SKM-1 treated with dmso at 0.1 percent for 144 hours (cell line): ENCODE measurements around the gene TMEM41A.
"Not testable (repeated sequence)": the region's sequence is repeated elsewhere in the genome, so short reads cannot be mapped to it uniquely, and the experiment has no call there.

Source experiments
- DNase-seq: peaks from one replicate; lab custom pipeline; 2025; ENCODE audit not compliant: unreplicated experiment; lab: John Stamatoyannopoulos, UW

TMEM41A gene

GRCh38 chr3:185489462-185489861 lies 9.4 kb downstream of the TMEM41A start:
- DNase-seq, result no peak

GRCh38 chr3:185488465-185488864 lies 10.4 kb downstream of the TMEM41A start:
- no peak for DNase-seq

GRCh38 chr3:185486394-185486793 lies 12.4 kb downstream of the TMEM41A start:
- no peak for DNase-seq

- no peak for DNase-seq
These were observed 14.5 kb downstream of the TMEM41A start for GRCh38 chr3:185484296-185484695.

DNA sequence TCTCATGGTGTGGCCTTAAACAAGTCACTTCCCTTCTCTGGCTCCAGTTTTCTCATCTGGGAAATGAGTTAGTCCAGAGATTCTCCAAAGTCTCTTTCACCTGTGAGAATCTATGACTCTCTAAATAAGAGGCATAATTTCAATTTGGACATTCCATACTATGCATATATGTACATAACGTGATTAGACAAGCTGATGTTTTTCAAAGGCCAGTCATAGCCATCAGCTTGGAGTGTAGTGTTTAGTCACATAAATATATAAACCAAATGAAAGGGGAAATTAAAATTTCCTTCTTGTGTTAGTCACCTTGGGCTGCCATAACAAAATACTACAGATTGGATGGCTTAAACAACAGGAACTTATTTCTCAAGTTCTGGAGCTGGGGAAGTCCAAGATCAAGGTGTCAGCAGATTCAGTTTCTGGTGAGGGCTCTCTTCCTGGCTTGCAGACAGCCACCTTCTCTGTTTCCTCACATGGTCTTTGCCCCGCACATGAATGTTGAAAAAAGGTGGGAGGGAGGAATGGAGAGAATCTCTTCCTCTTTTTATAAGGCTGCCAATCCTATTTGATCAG lies 19.4 kb downstream of the TMEM41A start:
- DNase-seq, result no peak

DNA sequence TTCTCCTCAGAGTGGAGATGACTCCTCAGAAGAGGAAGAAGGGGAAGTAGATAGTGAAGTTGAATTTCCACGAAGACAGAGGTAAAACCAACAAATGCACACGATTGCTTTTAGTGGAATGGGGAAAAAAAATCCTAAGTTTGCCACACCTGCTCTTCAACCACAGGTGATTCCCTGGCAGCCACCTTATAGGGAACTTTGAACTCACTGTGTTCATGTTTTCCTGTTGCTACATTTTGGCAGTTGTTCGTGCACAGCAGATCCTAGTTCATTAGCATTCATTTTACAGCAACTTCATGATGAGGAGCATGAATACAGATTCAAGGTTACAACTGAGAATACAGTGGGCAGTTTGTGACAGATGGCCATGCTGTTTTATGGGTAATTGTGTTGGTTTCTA lies 21.5 kb downstream of the TMEM41A start:
- DNase-seq, result no peak

DNA sequence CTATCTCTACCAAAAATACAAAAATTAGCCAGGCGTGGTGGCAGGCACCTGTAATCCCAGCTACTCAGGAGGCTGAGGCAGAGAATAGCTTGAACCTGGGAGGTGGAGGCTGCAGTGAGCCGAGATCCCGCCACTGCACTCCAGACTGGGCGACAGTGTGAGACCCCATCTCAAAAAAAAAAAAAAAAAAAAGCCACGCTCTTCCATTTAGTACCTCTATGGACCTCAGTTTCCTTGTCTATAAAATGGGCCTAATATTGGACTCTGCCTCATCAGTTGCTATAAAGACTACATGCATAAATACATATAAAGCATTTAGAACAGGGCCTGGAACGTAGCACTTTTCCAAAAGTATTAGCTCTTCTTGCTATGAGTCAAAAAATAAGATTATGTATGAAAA lies 23.9 kb downstream of the TMEM41A start:
- not testable (repeated sequence) for DNase-seq

DNA sequence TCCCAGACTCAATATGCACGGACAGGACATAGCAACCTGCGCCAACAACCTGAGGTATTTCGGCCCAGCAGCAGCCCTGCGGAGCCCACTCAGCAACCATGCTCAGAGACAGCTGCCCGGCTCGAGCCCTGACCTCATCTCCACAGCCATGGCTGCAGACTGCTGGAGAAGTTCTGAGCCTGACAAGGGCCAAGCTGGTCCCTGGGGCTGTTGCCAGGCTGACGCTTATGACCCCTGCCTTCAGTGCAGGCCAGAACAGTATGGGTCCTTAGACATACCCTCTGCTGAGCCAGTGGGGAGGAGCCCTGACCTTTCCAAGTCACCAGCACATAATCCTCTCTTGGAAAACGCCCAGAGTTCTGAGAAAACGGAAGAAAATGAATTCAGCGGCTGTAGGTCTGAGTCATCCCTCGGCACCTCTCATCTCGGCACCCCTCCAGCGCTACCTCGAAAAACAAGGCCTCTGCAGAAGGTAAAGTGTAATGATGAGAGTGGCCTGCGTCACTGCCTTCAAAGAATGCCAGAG lies 25.5 kb downstream of the TMEM41A start:
- no peak for DNase-seq

DNA sequence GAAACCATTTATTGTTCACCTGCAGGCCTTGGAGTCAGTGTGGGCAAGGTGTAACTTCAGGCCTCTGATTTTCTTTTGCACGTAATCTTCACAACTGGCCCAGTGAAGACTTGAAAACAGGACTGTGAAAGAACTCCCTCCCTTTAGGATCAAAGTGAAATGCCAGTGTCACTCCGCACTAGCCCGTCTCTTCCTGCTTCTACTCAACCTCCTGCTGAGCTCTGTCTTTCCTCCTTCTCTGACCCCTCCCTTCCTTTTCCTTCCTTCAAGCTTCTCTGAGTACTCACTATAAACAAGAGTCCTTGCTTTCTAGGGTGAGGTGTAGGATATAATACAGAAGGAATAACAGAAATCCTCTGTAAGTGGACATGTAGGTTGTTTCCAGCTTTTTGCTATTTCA lies 28.5 kb downstream of the TMEM41A start:
- DNase-seq, result no peak

GRCh38 chr3:185469542-185469941 lies 29.3 kb downstream of the TMEM41A start:
- DNase-seq, result no peak

GRCh38 chr3:185466123-185466522 lies 32.7 kb downstream of the TMEM41A start:
- not testable (repeated sequence) for DNase-seq

GRCh38 chr3:185465471-185465870 lies 33.4 kb downstream of the TMEM41A start:
- no peak for DNase-seq

DNA sequence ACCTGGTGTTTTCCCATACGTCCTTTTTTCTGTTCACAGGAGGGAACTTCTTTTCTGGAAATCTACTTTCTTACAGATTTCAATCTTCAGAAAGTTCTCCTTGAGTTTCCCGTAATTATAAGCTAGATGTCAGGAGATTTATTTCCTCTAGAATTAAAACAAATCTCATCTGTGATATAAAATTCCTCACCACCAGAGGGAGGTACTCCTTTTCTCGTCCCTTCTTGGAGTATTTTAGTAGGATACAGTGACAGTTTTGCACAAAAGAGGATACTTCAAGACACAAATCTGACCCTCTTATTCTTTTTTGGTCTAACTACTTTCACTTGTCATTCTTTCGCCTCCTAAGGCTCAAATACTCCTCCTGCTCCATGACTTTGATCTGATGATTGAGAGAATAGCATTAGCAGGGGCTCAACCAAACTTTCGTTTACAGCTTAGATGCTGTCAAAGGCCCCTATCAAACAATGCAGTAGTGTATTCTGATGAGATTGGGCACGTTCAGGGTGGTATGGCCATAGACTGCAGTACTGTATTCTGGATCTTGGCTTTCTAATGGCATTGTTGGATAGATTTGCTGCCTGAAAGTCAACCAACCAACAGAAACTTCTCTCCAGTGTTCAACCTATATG lies 38.0 kb downstream of the TMEM41A start:
- DNase-seq, result no peak

GRCh38 chr3:185460309-185460708 lies 38.5 kb downstream of the TMEM41A start:
- DNase-seq, result no peak

DNA sequence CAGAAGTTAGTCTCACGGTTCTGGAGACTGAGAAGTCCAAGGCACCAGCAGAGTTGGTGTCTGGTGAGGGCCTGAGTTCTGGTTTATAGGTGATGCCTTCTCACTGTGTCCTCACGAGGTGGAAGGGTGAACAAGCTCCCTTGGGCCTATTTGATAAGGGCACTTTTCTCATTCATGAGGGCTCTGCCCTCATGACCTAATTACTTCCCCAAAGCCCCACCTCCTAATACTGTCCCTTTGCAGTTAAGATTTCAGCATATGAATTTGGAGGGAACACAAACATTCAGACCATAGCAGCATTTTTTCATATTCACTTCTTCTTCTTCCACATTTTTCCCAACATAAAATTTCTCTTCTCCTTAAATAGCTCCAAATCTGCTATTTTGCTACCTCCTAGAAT lies 41.5 kb downstream of the TMEM41A start:
- DNase-seq, result no peak

GRCh38 chr3:185451432-185451831 lies 47.4 kb downstream of the TMEM41A start:
- DNase-seq, result not testable (repeated sequence)

- no peak for DNase-seq
These were observed 50.7 kb downstream of the TMEM41A start for GRCh38 chr3:185448107-185448506.

DNA sequence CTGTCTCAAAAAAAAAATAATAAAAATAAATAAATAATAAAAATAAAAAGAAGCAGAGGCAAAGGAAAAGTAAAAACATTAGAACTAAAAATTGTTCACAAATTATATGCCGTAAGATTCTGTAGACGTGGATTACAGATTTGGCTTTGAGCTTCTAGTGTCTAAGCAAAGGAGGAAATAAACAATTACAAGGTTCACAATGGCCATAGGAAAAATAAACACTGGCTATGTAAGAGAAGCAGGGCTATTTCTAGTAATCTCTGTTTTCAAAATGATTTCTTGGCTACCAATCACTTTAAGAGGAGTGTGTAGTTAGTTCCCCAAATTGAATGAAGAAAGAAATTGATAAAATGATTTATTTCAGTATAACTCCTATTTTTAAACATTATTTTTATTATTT lies 54.5 kb downstream of the TMEM41A start:
- DNase-seq, result no peak

DNA sequence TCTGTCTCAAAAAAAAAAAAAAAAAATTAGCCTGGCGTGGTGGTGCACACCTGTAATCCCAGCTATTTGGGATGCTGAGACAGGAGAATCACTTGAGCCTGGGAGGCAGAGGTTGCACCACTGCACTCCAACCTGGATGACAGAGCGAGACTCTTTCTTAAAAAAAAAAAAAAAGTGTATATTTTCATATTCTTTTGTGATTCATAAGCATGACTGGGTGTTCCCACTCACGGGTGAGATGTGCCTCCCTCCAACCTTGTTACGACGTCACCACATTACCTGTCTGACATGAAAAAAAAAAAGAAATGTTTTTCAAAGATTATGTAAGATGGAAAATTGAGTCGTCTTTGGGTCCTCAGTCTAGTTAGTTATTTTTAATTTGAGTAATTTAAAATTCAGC lies 56.8 kb downstream of the TMEM41A start:
- no peak for DNase-seq

DNA sequence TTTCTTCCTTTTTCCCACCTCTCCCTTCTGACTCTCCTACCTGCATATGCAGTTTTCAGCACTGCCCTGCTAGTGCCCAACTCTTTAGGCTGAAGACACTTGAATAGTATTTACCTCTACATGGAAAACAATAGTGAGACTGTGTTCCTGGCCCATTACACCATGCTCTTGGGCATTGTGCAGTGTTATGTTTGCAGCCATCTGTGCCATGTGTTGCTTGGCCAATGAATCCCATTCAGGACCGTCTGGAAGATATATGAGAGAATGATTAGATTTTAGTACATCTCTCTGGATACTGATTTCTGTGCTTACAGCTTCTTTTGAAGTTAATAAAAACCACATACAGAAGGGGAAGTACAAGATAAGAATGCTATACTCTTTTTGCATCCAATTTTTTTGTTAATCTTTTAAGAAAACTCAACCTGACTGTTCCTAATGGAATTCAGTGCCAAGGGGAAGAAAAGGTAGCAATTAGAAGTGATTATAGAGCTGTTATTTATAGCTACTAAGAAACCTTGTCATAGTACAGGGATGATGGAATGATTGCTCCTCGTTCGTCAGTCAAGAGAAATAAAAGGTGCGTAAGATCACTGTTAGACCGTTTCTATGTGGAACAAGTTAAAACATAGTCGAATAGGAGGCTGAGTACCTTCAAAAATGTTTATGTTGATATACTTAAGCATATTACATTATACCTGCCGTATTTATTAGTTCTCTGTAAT lies 58.9 kb downstream of the TMEM41A start:
- DNase-seq, result no peak
